HG02763 (cell line): Measurements from ENCODE around the gene SCN1B.
"Not testable (repeated sequence)": the region's sequence is repeated elsewhere in the genome, so short reads cannot be mapped to it uniquely, and the experiment has no call there.

Experiments used
- ATAC-seq: cut with Tn5 transposase; IDR thresholded peaks from one replicate; pipeline ENCODE4 v1.9.1; 2021; ENCODE audit warnings: mild to moderate bottlenecking, moderate library complexity; ENCODE audit not compliant: unreplicated experiment

Gene SCN1B

GRCh38 chr19:35030257-35031071, at the start of gene SCN1B:
Gene SCN1B (plus strand): TSS chr19:35030470. CDS start chr19:35030821, 351 bp downstream.
- ATAC-seq, result no peak

GRCh38 chr19:34982275-34982674, 48.0 kb upstream of the SCN1B start:
- ATAC-seq, result no peak

DNA sequence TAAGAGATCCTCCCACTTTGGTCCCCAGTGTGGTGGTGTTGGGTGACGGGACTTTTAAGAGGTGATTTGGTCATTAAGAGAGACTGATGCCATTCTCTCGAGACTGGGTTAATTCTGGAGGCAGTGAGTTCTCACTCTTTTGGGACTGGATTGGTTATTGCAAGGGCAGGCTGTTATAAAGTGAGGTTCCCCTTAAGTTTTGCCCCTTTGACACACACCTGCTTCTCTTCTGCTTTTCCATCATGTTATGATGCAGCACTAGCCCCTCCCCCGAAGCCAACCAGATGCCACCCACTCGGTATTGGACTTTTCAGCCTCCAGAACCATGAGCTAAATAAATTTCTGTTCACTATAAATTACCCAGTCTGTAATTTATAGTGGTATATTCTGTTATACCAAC, 46.5 kb upstream of the SCN1B start:
- no peak for ATAC-seq

- ATAC-seq, result no peak
Observed at GRCh38 chr19:34984287-34984686, 46.0 kb upstream of the SCN1B start.

GRCh38 chr19:34985249-34986022, 44.8 kb upstream of the SCN1B start:
- no peak for ATAC-seq

DNA sequence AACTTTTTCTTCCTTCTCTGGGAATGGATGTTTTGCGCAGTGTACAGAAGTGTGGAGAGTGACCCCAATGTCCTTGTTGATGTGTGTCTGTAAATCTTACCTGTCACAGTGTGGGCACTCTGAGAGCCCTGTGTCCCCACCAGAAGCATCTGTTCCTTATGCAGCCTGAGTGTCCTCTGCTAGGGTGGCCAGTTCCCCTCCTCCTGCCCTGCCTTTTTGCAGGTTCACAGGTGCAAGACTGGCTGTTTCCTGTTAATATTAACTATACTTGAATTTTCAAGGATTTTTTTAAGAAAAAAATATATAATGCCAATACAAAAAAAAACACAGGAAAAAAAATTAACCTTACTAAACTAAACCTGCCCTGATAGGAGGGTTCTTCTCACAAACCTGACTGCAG, 42.2 kb upstream of the SCN1B start:
- no peak for ATAC-seq

DNA sequence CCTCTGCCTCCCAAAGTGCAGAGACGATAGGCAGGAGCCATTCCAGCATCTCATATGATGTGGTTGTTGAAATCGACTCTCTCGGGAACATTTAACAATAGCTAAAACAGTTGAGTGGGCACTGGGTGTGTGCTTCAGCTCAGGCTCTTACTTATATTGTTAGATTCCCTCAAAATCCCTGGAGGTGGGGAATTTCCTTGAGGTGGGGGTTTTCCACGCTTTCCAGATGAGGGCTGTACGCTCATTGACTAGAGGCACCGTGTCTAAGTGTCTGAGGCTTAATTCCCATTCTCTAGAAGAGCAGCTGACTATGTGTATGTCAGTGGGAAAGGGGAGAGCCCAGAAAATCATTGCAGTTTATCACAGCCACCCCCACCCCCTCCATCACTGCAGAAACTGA, 41.0 kb upstream of the SCN1B start:
- ATAC-seq, result no peak

- no peak for ATAC-seq
Observed at GRCh38 chr19:34990578-34991192, 39.6 kb upstream of the SCN1B start.

DNA sequence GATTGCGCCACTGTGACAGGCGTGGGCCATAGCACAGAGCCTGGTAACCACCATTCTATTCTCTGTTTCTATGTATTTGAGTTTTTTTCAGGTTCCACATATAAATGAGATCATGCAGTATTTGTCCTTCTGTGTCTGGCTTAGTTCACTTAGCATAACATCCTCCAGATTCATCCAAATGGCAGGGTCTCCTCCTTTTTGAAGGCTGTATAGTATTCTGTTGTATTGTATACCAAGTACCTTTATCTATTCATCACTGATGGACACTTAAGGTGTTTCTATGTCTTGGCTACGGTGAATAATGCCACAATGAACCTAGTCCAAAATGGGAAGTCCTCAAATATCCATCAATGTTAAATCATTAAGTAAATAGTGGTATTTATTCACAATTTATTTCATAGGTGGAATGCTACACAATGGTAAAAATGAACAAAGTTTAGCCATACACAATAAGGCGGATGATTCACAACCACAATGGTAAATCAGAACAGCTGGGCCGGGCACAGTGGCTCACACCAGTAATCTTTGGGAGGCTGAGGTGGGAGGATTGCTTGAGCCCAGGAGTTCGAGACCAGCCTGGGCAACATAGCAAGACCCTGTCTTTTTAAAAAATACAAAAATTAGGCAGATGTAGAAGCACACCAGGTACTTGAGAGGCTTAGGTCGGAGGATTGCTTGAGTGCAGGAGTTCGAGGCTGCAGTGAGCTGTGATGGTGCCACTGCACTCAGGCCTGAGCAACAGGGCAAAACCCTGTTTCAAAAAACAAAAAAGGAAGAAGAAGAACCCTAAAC, 38.5 kb upstream of the SCN1B start:
- no peak for ATAC-seq

DNA sequence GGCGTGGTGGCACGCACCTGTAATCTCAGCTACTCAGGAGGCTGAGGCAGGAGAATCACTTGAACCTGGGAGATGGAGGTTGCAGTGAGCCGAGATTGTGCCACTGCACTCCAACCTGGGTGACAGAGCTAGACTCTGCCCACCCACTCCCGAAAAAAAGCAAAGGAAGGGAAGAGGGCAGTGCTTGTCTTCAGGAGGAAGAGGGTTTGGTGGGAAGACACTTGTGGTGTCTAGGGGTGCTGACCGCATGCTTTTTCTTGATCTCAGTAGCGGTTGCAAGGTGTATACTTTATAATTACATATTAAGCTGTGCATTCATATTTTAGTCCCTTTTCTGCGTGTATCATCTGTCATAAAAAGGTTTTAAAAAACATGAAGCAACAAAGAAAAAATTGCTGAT, 37.7 kb upstream of the SCN1B start:
- ATAC-seq, result not testable (repeated sequence)

- no peak for ATAC-seq
Observed at GRCh38 chr19:34994286-34994642, 36.0 kb upstream of the SCN1B start.

- no peak for ATAC-seq
Observed at GRCh38 chr19:34994643-34995541, 35.4 kb upstream of the SCN1B start.

DNA sequence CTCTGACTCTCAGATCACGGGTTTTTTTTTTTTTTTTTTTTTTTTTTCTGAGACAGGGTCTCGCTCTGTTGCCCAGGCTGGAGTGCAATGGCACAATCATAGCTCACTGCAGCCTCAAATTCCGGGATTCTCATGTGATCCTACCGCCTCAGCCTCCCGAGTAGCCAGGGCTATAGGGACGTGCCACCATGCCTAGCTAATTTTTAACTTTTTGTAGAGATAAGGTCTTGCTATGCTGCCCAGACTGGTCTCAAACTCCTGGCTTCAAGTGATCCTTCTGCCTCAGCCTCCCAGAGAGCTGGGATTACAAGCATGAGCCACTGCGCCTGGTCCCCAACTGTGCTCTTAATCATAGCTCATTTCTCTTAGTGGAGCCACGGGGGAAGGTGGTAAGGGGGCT, 34.7 kb upstream of the SCN1B start:
- no peak for ATAC-seq

DNA sequence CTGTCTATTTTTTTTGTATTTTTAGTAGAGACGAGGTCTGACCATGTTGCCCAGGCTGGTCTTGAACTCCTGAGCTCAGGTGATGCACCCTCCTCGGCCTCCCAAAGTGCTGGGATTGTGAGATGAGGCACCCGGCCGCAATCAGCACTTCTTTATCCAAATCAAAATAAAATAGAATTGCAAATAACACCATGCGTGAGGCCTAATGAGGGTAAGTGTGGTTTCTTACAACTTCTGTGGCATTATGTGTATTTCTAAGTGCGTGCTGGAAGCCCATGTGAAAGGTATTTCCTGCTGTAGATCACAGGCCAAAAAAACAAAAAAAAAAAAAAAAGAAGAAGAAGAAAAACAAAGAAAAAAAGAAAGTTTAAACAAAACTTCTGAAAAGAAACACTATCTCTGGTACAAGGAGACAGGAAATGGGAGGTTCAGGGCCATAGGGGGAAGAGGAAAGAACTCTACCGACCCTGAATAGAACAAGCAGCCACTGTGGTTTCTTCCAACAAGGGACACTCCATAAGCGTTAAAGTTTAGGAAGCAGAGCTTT, 33.1 kb upstream of the SCN1B start:
- no peak for ATAC-seq

DNA sequence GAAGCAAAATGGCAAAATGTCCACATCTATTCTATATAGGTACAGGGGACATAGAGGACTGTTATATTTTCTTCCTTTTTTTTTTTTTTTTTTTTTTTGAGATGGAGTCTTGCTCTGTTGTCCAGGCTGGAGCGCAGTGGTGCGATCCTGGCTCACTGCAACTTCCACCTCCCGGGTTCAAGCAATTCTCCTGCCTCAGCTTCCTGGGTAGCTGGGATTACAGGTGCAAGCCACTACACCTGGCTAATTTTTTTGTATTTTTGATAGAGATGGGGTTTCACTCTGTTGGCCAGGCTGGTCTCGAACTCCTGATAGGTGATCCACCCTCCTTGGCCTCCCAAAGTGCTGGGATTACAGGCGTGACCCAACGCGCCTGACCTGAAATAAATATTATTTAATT, 32.0 kb upstream of the SCN1B start:
- not testable (repeated sequence) for ATAC-seq

DNA sequence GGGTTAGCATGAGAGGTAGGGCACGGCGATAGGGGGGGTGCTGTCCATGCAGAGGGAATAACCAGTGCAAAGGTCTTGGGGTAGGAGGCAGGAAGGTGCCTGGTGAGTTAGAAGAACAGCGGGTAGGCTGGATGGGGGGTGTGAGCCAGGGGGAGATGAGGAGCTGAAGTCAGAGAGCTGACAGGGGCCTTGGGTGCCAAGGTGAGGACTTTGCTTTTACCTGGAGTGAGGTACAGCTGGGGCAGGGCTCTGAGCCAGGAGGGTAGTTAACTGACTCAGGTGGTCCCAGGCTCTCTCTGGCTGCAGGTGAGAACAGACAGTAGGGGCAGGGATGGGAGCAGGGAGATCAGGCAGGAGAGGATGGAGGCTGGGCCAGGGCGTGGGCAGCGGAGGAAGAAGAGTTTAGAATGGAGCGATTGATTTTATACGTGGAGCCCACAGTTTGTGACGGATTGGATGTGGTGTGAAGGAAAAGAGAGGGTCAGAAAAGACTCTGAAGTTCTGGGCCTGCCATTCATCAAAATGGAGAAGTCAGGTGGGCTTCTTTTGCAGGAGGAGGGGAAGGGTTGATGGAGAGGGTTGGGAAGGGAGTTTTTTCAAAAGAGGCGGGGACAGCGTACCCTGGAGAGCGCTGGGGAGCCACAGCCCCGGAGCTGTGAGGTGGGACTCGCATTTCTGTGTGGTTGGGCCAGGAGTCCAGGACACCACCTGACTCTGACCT, 31.3 kb upstream of the SCN1B start:
- ATAC-seq, result no peak

GRCh38 chr19:34999498-35000337, 30.6 kb upstream of the SCN1B start, which contains the start of gene GRAMD1A:
Gene GRAMD1A (plus strand): TSS chr19:35000323. CDS start chr19:35000479, 156 bp downstream.
- ATAC-seq, result peak; percentile 48

DNA sequence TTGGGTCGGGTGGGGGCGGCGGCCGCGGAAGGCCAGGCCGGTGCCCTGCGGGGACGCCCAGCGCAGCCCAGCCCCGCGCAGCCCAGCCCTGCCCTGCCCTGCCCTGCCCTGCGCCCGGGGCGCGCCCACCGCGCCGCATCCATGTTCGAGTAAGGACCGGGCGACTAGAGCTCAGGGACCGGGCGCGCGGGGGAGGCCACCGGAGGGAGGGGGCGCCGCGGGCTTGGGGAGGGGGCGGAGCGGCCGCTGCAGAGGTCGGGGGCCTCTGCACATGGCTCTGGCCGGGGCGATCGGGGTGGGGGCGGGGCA, 30.0 kb upstream of the SCN1B start:
- no peak for ATAC-seq
